ENCODE results near the gene CTTN. TPM values are rescaled to one million over a fixed set of nuclear protein-coding genes. Genes with fewer than 3 reads are reported as not detected.

Gene CTTN
- total and polyA plus RNA-seq, 8 donors = 162 to 242 (median 198) TPM

GRCh38 chr11:70394211-70394950, 3.9 kb upstream of the CTTN start:
- DNase-seq = no peak
- H3K27ac ChIP-seq = no peak overlapping the region
- no peaks in the 10 kb centered on the region for H3K36me3 ChIP-seq
- no peaks in the 10 kb centered on the region for H3K9me3 ChIP-seq
- H3K27me3 ChIP-seq = peaks cover 0 to 92% of the 10 kb centered on the region in 2 donors
- H3K4me3 ChIP-seq = no peak overlapping the region
- TF ChIP-seq CTCF (IDR thresholded peaks at IDR 0.05) = no peak
- intact Hi-C loops (cut with DNase I) = loop anchor here in 1 of 2 donors (10.0 kb wide), 1 partner anchor 120 kb away; the partner anchor contains the start of gene PPFIA1
- H3K4me1 ChIP-seq = peaks cover 6 to 15% of the 10 kb centered on the region in 2 donors
- no peak for ATAC-seq

GRCh38 chr11:70397336-70397982, 870 bp upstream of the CTTN start:
- H3K36me3 ChIP-seq = no peaks in the 10 kb centered on the region
- no peak for TF ChIP-seq CTCF (IDR thresholded peaks at IDR 0.05)
- H3K27me3 ChIP-seq = peaks cover 0 to 92% of the 10 kb centered on the region in 2 donors
- ATAC-seq (peak; percentile 6), DNase-seq (no peak)
- peak overlapping the region; percentile 68 to 81 for H3K4me3 ChIP-seq
- peak overlapping the region; percentile 81 to 82 for H3K27ac ChIP-seq
- no peaks in the 10 kb centered on the region for H3K9me3 ChIP-seq
- H3K4me1 ChIP-seq = peaks cover 13 to 44% of the 10 kb centered on the region in 2 donors
- intact Hi-C loops (cut with DNase I) = loop anchor here in 1 of 2 donors (10.0 kb wide), 1 partner anchor 123 kb away; the partner anchor contains the start of gene PPFIA1

GRCh38 chr11:70398834-70399680, 728 bp downstream of the CTTN start:
- intact Hi-C loops (cut with DNase I) = loop anchor here in 1 of 2 donors (10.0 kb wide), 1 partner anchor 124 kb away; the partner anchor contains the start of gene PPFIA1
- no peaks in the 10 kb centered on the region for H3K36me3 ChIP-seq
- ATAC-seq (peak; percentile 33), DNase-seq (peak in 1 of 4 donors; percentile 52)
- H3K4me1 ChIP-seq = peaks cover 13 to 50% of the 10 kb centered on the region in 2 donors
- H3K4me3 ChIP-seq = peak overlapping the region; percentile 68 to 81
- peaks cover 0 to 92% of the 10 kb centered on the region in 2 donors for H3K27me3 ChIP-seq
- H3K27ac ChIP-seq = peak overlapping the region; percentile 81 to 82
- no peak for TF ChIP-seq CTCF (IDR thresholded peaks at IDR 0.05)
- no peaks in the 10 kb centered on the region for H3K9me3 ChIP-seq

GRCh38 chr11:70399681-70400112, 1.4 kb downstream of the CTTN start:
- Histone ChIP-seq H3K4me3 (peak overlapping the region; percentile 68 to 81), H3K27ac (peak overlapping the region; percentile 81 to 82), H3K9me3 (no peaks in the 10 kb centered on the region), H3K27me3 (peaks cover 0 to 92% of the 10 kb centered on the region in 2 donors), H3K4me1 (peaks cover 13 to 50% of the 10 kb centered on the region in 2 donors), H3K36me3 (no peaks in the 10 kb centered on the region)
- DNase-seq (peak in 2 of 4 donors; percentile 89 to 93), ATAC-seq (peak; percentile 81)
- TF ChIP-seq CTCF (IDR thresholded peaks at IDR 0.05) = no peak
- intact Hi-C loops (cut with DNase I) = loop anchor here in 1 of 2 donors (10.0 kb wide), 1 partner anchor 125 kb away; the partner anchor contains the start of gene PPFIA1
